ENCODE measurements around the gene PTH2.

The PTH2 gene

GRCh38 chr19:49423071-49423984 lies at the start of gene PTH2:
PTH2 (minus strand) TSS chr19:49423441; CDS start chr19:49423339, 102 bp downstream.
- H3K27me3 ChIP-seq (ENCODE audit: control insufficient read depth, insufficient read depth, low read length) = peaks cover 24% of the 10 kb centered on the region
- H3K36me3 ChIP-seq (ENCODE audit: control insufficient read depth, insufficient read depth, low read length) = no peaks in the 10 kb centered on the region
- H3K4me1 ChIP-seq (ENCODE audit: control insufficient read depth, insufficient read depth, low read length) = peaks cover 13% of the 10 kb centered on the region
- H3K27ac ChIP-seq (ENCODE audit: low read length) = no peak within 1 kb of the TSS
- WGBS (ENCODE audit: insufficient coverage, insufficient read length) = no CpG with 5 or more reads among the region's 42 CpGs
- DNase-seq (ENCODE audit: low read depth, low spot score) = no peak
- no peaks in the 10 kb centered on the region for H3K9me3 ChIP-seq (ENCODE audit: control insufficient read depth, insufficient read depth, low read length)
- peak within 1 kb of the TSS; percentile 28; the same call in 1 of the 2 replicates for H3K4me3 ChIP-seq (ENCODE audit: low read length)

DNA sequence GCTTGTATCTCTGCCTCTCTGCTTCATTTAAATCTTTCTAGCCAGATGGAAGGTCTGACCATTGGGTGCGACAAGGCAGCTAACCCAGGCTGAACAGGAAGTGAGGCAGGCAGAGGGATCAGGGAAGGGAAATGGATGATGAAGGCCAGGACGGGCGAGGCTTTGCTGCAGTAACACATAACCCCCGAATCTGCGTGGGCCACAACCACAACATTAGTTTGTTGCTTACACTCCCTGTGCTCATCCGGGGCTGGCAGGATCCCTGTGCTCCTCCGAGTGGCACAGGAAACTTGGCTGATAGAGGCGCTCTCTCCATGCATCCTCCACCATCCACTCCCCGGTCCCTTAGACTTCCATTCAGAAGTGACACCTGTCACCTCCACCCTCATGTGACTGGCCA lies 49.7 kb upstream of the PTH2 start:
- no peak overlapping the region for H3K27ac ChIP-seq (ENCODE audit: low read length)
- no peak overlapping the region for H3K4me3 ChIP-seq (ENCODE audit: low read length)
- no CpG with 5 or more reads among the region's 9 CpGs for WGBS (ENCODE audit: insufficient coverage, insufficient read length)

GRCh38 chr19:49470615-49470978 lies 47.4 kb upstream of the PTH2 start:
- Histone ChIP-seq H3K9me3 (ENCODE audit: control insufficient read depth, insufficient read depth, low read length) (no peaks in the 10 kb centered on the region), H3K27me3 (ENCODE audit: control insufficient read depth, insufficient read depth, low read length) (no peaks in the 10 kb centered on the region), H3K36me3 (ENCODE audit: control insufficient read depth, insufficient read depth, low read length) (peaks cover 8% of the 10 kb centered on the region), H3K27ac (ENCODE audit: low read length) (no peak overlapping the region), H3K4me3 (ENCODE audit: low read length) (no peak overlapping the region), H3K4me1 (ENCODE audit: control insufficient read depth, insufficient read depth, low read length) (no peaks in the 10 kb centered on the region)
- DNase-seq (ENCODE audit: low read depth, low spot score) = no peak
- WGBS (ENCODE audit: insufficient coverage, insufficient read length) = no CpG with 5 or more reads among the region's 8 CpGs

More for the DNA sequence above, 49.7 kb upstream of the PTH2 start:
- 0 out of 2 replicates have a peak, but pooled peaks cover 2% of the 10 kb centered on the region for H3K4me1 ChIP-seq (ENCODE audit: control insufficient read depth, insufficient read depth, low read length)
- H3K27me3 ChIP-seq (ENCODE audit: control insufficient read depth, insufficient read depth, low read length) = no peaks in the 10 kb centered on the region
- no peaks in the 10 kb centered on the region for H3K9me3 ChIP-seq (ENCODE audit: control insufficient read depth, insufficient read depth, low read length)
- no peak for DNase-seq (ENCODE audit: low read depth, low spot score)
- H3K36me3 ChIP-seq (ENCODE audit: control insufficient read depth, insufficient read depth, low read length) = peaks cover 2% of the 10 kb centered on the region; the same call in 1 of the 2 replicates

GRCh38 chr19:49469828-49470614 lies 46.8 kb upstream of the PTH2 start:
- H3K27ac ChIP-seq (ENCODE audit: low read length) = no peak overlapping the region
- H3K4me1 ChIP-seq (ENCODE audit: control insufficient read depth, insufficient read depth, low read length) = no peaks in the 10 kb centered on the region
- no peaks in the 10 kb centered on the region for H3K9me3 ChIP-seq (ENCODE audit: control insufficient read depth, insufficient read depth, low read length)
- no peaks in the 10 kb centered on the region for H3K27me3 ChIP-seq (ENCODE audit: control insufficient read depth, insufficient read depth, low read length)
- no peak for DNase-seq (ENCODE audit: low read depth, low spot score)
- WGBS (ENCODE audit: insufficient coverage, insufficient read length) = no CpG with 5 or more reads among the region's 25 CpGs
- peaks cover 10% of the 10 kb centered on the region for H3K36me3 ChIP-seq (ENCODE audit: control insufficient read depth, insufficient read depth, low read length)
- no peak overlapping the region for H3K4me3 ChIP-seq (ENCODE audit: low read length)

GRCh38 chr19:49468746-49469447 lies 45.7 kb upstream of the PTH2 start:
- no CpG with 5 or more reads among the region's 15 CpGs for WGBS (ENCODE audit: insufficient coverage, insufficient read length)
- Histone ChIP-seq H3K9me3 (ENCODE audit: control insufficient read depth, insufficient read depth, low read length) (no peaks in the 10 kb centered on the region), H3K27me3 (ENCODE audit: control insufficient read depth, insufficient read depth, low read length) (no peaks in the 10 kb centered on the region), H3K4me1 (ENCODE audit: control insufficient read depth, insufficient read depth, low read length) (no peaks in the 10 kb centered on the region), H3K27ac (ENCODE audit: low read length) (no peak overlapping the region), H3K4me3 (ENCODE audit: low read length) (no peak overlapping the region), H3K36me3 (ENCODE audit: control insufficient read depth, insufficient read depth, low read length) (peaks cover 11% of the 10 kb centered on the region)
- peak; percentile 82 for DNase-seq (ENCODE audit: low read depth, low spot score)

- no peak overlapping the region for H3K4me3 ChIP-seq (ENCODE audit: low read length)
- H3K9me3 ChIP-seq (ENCODE audit: control insufficient read depth, insufficient read depth, low read length) = no peaks in the 10 kb centered on the region
- H3K27ac ChIP-seq (ENCODE audit: low read length) = no peak overlapping the region
- no peaks in the 10 kb centered on the region for H3K27me3 ChIP-seq (ENCODE audit: control insufficient read depth, insufficient read depth, low read length)
- WGBS (ENCODE audit: insufficient coverage, insufficient read length) = no CpG with 5 or more reads among the region's 19 CpGs
- H3K36me3 ChIP-seq (ENCODE audit: control insufficient read depth, insufficient read depth, low read length) = peaks cover 12% of the 10 kb centered on the region
- no peaks in the 10 kb centered on the region for H3K4me1 ChIP-seq (ENCODE audit: control insufficient read depth, insufficient read depth, low read length)
- no peak for DNase-seq (ENCODE audit: low read depth, low spot score)
Observed at GRCh38 chr19:49468199-49468598, 45.0 kb upstream of the PTH2 start.

- no peaks in the 10 kb centered on the region for H3K9me3 ChIP-seq (ENCODE audit: control insufficient read depth, insufficient read depth, low read length)
- no CpG with 5 or more reads among the region's 3 CpGs for WGBS (ENCODE audit: insufficient coverage, insufficient read length)
- H3K36me3 ChIP-seq (ENCODE audit: control insufficient read depth, insufficient read depth, low read length) = peaks cover 12% of the 10 kb centered on the region
- H3K4me3 ChIP-seq (ENCODE audit: low read length) = no peak overlapping the region; the same call in 1 of the 2 replicates
- no peak for DNase-seq (ENCODE audit: low read depth, low spot score)
- no peaks in the 10 kb centered on the region for H3K4me1 ChIP-seq (ENCODE audit: control insufficient read depth, insufficient read depth, low read length)
- no peaks in the 10 kb centered on the region for H3K27me3 ChIP-seq (ENCODE audit: control insufficient read depth, insufficient read depth, low read length)
- no peak overlapping the region for H3K27ac ChIP-seq (ENCODE audit: low read length)
Observed at GRCh38 chr19:49465371-49465770, 42.1 kb upstream of the PTH2 start.

DNA sequence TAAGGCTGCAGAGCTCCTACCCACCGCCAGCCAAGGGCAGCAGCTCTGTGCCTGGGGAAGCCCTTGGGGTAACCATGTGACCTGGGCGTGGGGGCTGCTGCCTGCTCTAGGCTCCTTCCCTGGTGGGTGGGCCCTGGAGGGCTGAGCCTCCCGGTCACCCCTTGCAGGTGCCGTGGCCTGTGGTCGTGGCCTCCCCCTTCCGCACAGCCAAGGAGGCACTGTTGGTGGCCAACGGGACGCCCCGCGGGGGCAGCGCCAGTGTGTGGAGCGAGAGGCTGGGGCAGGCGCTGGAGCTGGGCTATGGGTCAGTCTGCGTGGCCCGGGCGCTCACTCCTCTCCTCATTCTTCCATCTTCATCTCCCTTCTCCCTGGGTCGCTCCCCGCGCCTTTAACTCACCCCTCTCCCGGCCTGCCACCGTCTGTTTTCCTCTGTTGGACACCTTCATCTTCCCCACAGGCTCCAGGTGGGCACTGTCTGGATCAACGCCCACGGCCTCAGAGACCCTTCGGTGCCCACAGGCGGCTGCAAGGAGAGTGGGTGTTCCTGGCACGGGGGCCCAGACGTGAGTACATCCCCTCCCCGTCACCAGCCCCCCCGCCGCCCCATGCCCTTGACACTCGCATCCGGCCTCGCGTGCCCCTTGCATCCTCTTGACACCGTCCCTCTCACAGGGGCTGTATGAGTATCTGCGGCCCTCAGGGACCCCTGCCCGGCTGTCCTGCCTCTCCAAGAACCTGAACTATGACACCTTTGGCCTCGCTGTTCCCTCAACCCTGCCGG lies 40.9 kb upstream of the PTH2 start:
- Histone ChIP-seq H3K9me3 (ENCODE audit: control insufficient read depth, insufficient read depth, low read length) (no peaks in the 10 kb centered on the region), H3K4me1 (ENCODE audit: control insufficient read depth, insufficient read depth, low read length) (no peaks in the 10 kb centered on the region), H3K36me3 (ENCODE audit: control insufficient read depth, insufficient read depth, low read length) (peaks cover 10% of the 10 kb centered on the region), H3K27me3 (ENCODE audit: control insufficient read depth, insufficient read depth, low read length) (no peaks in the 10 kb centered on the region), H3K27ac (ENCODE audit: low read length) (no peak overlapping the region), H3K4me3 (ENCODE audit: low read length) (no peak overlapping the region)
- no CpG with 5 or more reads among the region's 39 CpGs for WGBS (ENCODE audit: insufficient coverage, insufficient read length)
- DNase-seq (ENCODE audit: low read depth, low spot score) = no peak

- no peak overlapping the region for H3K4me3 ChIP-seq (ENCODE audit: low read length)
- H3K27ac ChIP-seq (ENCODE audit: low read length) = no peak overlapping the region
- peaks cover 10% of the 10 kb centered on the region for H3K36me3 ChIP-seq (ENCODE audit: control insufficient read depth, insufficient read depth, low read length)
- H3K9me3 ChIP-seq (ENCODE audit: control insufficient read depth, insufficient read depth, low read length) = no peaks in the 10 kb centered on the region
- DNase-seq (ENCODE audit: low read depth, low spot score) = no peak
- WGBS (ENCODE audit: insufficient coverage, insufficient read length) = no CpG with 5 or more reads among the region's 12 CpGs
- H3K27me3 ChIP-seq (ENCODE audit: control insufficient read depth, insufficient read depth, low read length) = no peaks in the 10 kb centered on the region
- H3K4me1 ChIP-seq (ENCODE audit: control insufficient read depth, insufficient read depth, low read length) = no peaks in the 10 kb centered on the region
Observed at GRCh38 chr19:49462492-49462891, 39.3 kb upstream of the PTH2 start.
